Esophagus squamous epithelium (tissue), 5 donors: ENCODE measurements around the gene CLDN24. TPM values are rescaled to one million over a fixed set of nuclear protein-coding genes. Genes with fewer than 3 reads are reported as not detected.

Experiments used
- DNase-seq: peaks from one replicate; lab custom pipeline; 2025; lab: John Stamatoyannopoulos, UW
- H3K27ac ChIP-seq, 4 donors: fragments of 200-600 bp; sonication (generic); one replicate each; pipeline ENCODE4 v1.5.1; 2016 to 2019; ENCODE audit warnings: mild to moderate bottlenecking in 1 of 4
- H3K27me3 ChIP-seq, 4 donors: fragments of 200-600 bp; sonication (generic); 1 replicate in 3 of 4; 2 replicates in 1 of 4; pipeline versions ENCODE4 v1.5.1 to v1.6.0; 2017 to 2021; ENCODE audit warnings: antibody characterized with exemption in 1 of 4
- H3K36me3 ChIP-seq, 3 donors: fragments of 200-600 bp; sonication (generic); one replicate each; pipeline ENCODE4 v1.5.1; 2016 to 2019
- H3K4me1 ChIP-seq, 3 donors: fragments of 200-600 bp; sonication (generic); one replicate each; pipeline ENCODE4 v1.5.1; 2017 to 2019
- H3K4me3 ChIP-seq, 4 donors: fragments of 200-600 bp; sonication (generic); 1 replicate in 3 of 4; 2 replicates in 1 of 4; pipeline ENCODE4 v1.5.1; 2016 to 2019; ENCODE audit warnings: mild to moderate bottlenecking in 2 of 4, moderate library complexity in 1 of 4
- H3K9me3 ChIP-seq, 3 donors: fragments of 200-600 bp; sonication (generic); one replicate each; pipeline ENCODE4 v1.5.1; 2016 to 2019
- CTCF ChIP-seq, 6 experiments: fragments of 450-650 bp in 4 of 6; fragments of 200-600 bp in 2 of 6; sonication (generic) in 2 of 6; IDR thresholded peaks; one replicate each; pipeline ENCODE4 v1.5.1; 2016 to 2019; ENCODE audit warnings: antibody characterized with exemption in 6 of 6, mild to moderate bottlenecking in 4 of 6, moderate library complexity in 4 of 6
- POLR2A ChIP-seq, 4 donors: fragments of 450-650 bp; IDR thresholded peaks; one replicate each; pipeline ENCODE4 v1.6.1; 2017; ENCODE audit warnings: antibody characterized with exemption in 4 of 4, mild to moderate bottlenecking in 4 of 4, moderate library complexity in 3 of 4
- WGBS, 2 donors: methylation state at CpG; one replicate each; pipeline ENCODE4 v1.1.5; 2018; 5-methylcytosine and 5-hydroxymethylcytosine counted together
- intact Hi-C: fragments of 100-400 bp; cut with DNase I; formaldehyde crosslinking; loops from one replicate; pipeline ENCODE4 v1.15.0; 2022
- total RNA-seq, 4 donors: library from RNA; depleted of rRNA; stranded (reverse); fragments of >200 nt; gene quantifications; one replicate each; pipeline ENCODE4 v1.1.0, GENCODE V29; 2016
- donor health status: DM: yes; HTN: yes; CAD: no.

Gene CLDN24
- total RNA-seq, 4 donors from 2014 or later, result not detected

DNA sequence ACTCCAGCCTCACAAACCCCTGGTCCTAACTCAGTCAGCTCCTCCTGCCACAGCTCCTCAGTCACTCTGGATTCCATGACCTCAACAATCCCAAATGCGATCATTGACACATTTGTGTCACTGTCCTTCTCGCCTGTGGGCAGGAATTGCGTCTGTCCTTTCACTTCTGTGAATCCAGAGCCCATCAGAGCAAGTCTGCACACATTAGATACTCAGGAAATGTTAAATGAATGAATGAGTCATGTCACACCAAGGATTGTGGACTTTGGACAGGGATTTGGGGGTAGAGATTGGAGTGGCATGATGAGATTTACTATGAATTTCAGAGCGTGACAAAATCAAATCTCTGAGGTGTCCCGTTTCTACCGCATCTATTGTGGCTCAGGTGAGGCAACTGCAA, 11.8 kb upstream of the CLDN24 start:
- intact Hi-C loops, result no loop called here
- Histone ChIP-seq H3K27ac (no peak overlapping the region), H3K36me3 (no peaks in the 10 kb centered on the region), H3K27me3 (no peaks in the 10 kb centered on the region), H3K9me3 (no peaks in the 10 kb centered on the region), H3K4me3 (no peak overlapping the region), H3K4me1 (peaks cover 4 to 34% (median 15%) of the 10 kb centered on the region in 3 donors)
- TF ChIP-seq CTCF (IDR thresholded peaks at IDR 0.05) (no peak), POLR2A (IDR thresholded peaks at IDR 0.05) (no peak)
- DNase-seq, result no peak
- WGBS, 2 donors, result 43 to 53% methylated on average over 6 of the region's 6 CpGs

- Histone ChIP-seq H3K9me3 (no peaks in the 10 kb centered on the region), H3K27ac (no peak overlapping the region), H3K4me1 (peaks cover 4 to 34% (median 15%) of the 10 kb centered on the region in 3 donors), H3K4me3 (no peak overlapping the region), H3K36me3 (no peaks in the 10 kb centered on the region), H3K27me3 (no peaks in the 10 kb centered on the region)
- WGBS, 2 donors, result 86 to 91% methylated on average over 9 of the region's 9 CpGs
- no peak for DNase-seq
- intact Hi-C loops, result no loop called here
- TF ChIP-seq POLR2A (IDR thresholded peaks at IDR 0.05) (no peak), CTCF (IDR thresholded peaks at IDR 0.05) (no peak)
These were observed 11.0 kb upstream of the CLDN24 start for GRCh38 chr4:183333202-183333601.

GRCh38 chr4:183332447-183332846, 10.2 kb upstream of the CLDN24 start:
- Histone ChIP-seq H3K4me3 (no peak overlapping the region), H3K9me3 (no peaks in the 10 kb centered on the region), H3K4me1 (peaks cover 4 to 34% (median 15%) of the 10 kb centered on the region in 3 donors), H3K36me3 (no peaks in the 10 kb centered on the region), H3K27me3 (no peaks in the 10 kb centered on the region), H3K27ac (no peak overlapping the region)
- TF ChIP-seq POLR2A (IDR thresholded peaks at IDR 0.05) (no peak), CTCF (IDR thresholded peaks at IDR 0.05) (no peak)
- intact Hi-C loops, result no loop called here
- DNase-seq, result no peak
- 81 to 93% methylated on average over 11 of the region's 11 CpGs for WGBS, 2 donors

DNA sequence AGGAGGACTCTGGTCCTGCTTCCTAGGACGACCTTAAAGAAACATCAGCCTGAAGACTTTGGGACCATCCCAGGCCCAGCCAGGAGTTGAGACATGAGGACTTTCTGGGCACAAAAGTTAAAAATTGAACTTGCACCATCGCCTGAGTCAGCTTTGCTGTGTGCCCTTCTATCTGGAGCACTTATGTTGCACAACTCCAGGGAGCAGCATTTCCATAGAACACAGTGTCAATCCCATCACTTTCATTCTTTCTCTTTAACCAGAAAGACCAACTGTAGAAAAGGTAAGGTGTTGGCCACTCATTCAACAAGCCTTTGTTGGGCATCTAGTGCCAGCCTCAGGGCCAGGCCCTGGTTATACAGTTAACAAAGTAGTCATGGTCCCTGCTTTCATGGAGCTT, 8.6 kb upstream of the CLDN24 start:
- WGBS, 2 donors, result 82 to 94% methylated on average over 2 of the region's 2 CpGs
- Histone ChIP-seq H3K4me1 (peaks cover 4 to 34% (median 15%) of the 10 kb centered on the region in 3 donors), H3K9me3 (peaks cover 0 to 8% (median 0%) of the 10 kb centered on the region in 3 donors), H3K27me3 (no peaks in the 10 kb centered on the region), H3K27ac (peak overlapping the region in 1 of 4 donors; percentile 12), H3K36me3 (no peaks in the 10 kb centered on the region), H3K4me3 (no peak overlapping the region)
- intact Hi-C loops, result no loop called here
- TF ChIP-seq POLR2A (IDR thresholded peaks at IDR 0.05), result no peak
- TF ChIP-seq CTCF (IDR thresholded peaks at IDR 0.05), result no peak
- DNase-seq, result no peak

- no peak for DNase-seq
- H3K36me3 ChIP-seq, result no peaks in the 10 kb centered on the region
- 24 to 39% methylated on average over 10 of the region's 10 CpGs for WGBS, 2 donors
- peaks cover 0 to 8% (median 0%) of the 10 kb centered on the region in 3 donors for H3K9me3 ChIP-seq
- H3K4me1 ChIP-seq, result peaks cover 4 to 28% (median 10%) of the 10 kb centered on the region in 3 donors
- intact Hi-C loops, result no loop called here
- H3K27ac ChIP-seq, result peak overlapping the region in 2 of 4 donors; percentile 12 to 40
- no peak overlapping the region for H3K4me3 ChIP-seq
- no peaks in the 10 kb centered on the region for H3K27me3 ChIP-seq
- TF ChIP-seq CTCF (IDR thresholded peaks at IDR 0.05) (no peak), POLR2A (IDR thresholded peaks at IDR 0.05) (no peak)
These were observed 7.9 kb upstream of the CLDN24 start for GRCh38 chr4:183329954-183330742.
